Middle frontal gyrus (tissue), 1 donor: ENCODE data around the gene SKI.
"Not testable (repeated sequence)": the region's sequence is repeated elsewhere in the genome, so short reads cannot be mapped to it uniquely, and the experiment has no call there.

Experiments
- DNase-seq: peaks from one replicate; pipeline ENCODE4 v3.0.0-alpha.2; 2015; ENCODE audit warnings: low spot score; ENCODE audit errors: extremely low spot score

The SKI gene

GRCh38 chr1:2259668-2260402 lies 31.7 kb downstream of the SKI start:
- DNase-seq, result peak; percentile 51

DNA sequence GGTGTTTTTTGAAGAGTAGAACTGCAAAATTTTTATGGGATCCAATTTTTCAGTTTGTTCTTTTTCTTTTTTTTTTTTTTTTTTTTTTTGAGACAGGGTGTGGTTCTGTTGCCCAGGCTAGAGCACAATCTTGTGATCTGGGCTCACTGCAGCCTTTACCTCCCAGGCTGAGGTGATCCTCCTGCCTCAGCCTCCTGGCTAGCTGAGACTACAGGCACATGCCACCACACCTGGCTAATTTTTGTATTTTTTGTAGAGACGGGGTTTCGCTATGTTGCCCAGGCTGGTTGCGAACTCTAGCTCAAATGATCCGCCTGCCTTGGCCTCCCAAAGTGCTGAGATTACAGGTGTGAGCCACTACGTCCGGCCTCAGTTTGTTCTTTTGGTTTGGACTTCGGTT lies 32.4 kb downstream of the SKI start:
- DNase-seq, result not testable (repeated sequence)

DNA sequence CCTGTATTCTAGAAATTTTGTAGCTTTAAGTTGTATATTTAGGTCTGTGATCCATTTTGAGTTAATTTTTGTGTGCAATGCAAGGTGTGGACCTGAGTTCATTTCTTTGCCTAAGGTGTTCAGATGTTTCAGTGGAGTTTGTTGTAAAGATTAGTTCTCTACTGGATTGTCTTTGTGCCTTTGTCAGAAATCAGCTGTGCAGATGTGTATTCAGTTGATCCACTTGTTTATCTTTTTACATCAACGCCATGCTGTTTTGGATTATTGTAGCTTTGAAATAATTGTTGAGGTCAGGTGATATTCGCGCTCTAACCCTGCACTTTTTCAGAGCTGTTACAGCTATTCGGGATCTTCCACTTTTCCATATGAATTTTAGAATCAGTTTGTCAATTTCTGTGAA lies 32.8 kb downstream of the SKI start:
- no peak for DNase-seq

DNA sequence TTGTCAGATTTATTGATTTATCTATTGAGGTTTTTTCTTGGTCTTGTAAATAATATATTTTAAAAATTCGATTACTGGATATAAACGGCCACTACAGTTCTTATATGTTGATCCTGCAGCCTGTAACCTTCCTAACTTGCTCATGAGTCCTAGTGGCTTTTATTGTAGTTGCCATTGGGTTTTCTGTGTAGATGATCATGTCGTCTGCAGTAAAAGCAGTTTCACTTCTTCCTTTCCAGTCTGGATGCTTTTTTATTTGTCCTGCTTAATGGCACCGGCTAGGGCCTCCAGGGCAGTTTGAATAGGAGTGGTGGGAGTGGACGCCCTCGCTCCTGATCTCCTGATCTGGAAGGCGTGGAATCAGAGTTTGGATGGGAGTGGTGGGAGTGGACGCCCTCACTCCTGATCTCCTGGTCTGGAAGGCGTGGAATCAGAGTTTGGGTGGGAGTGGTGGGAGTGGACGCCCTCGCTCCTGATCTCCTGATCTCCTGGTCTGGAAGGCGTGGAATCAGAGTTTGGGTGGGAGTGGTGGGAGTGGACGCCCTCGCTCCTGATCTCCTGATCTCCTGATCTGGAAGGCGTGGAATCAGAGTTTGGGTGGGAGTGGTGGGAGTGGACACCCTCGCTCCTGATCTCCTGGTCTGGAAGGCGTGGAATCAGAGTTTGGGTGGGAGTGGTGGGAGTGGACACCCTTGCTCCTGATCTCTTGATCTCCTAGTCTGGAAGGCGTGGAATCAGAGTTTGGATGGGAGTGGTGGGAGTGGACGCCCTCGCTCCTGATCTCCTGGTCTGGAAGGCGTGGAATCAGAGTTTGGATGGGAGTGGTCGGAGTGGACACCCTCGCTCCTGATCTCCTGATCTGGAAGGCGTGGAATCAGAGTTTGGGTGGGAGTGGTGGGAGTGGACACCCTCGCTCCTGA lies 33.6 kb downstream of the SKI start:
- not testable (repeated sequence) for DNase-seq

- DNase-seq, result no peak
Observed at GRCh38 chr1:2266301-2266975, 38.3 kb downstream of the SKI start.

DNA sequence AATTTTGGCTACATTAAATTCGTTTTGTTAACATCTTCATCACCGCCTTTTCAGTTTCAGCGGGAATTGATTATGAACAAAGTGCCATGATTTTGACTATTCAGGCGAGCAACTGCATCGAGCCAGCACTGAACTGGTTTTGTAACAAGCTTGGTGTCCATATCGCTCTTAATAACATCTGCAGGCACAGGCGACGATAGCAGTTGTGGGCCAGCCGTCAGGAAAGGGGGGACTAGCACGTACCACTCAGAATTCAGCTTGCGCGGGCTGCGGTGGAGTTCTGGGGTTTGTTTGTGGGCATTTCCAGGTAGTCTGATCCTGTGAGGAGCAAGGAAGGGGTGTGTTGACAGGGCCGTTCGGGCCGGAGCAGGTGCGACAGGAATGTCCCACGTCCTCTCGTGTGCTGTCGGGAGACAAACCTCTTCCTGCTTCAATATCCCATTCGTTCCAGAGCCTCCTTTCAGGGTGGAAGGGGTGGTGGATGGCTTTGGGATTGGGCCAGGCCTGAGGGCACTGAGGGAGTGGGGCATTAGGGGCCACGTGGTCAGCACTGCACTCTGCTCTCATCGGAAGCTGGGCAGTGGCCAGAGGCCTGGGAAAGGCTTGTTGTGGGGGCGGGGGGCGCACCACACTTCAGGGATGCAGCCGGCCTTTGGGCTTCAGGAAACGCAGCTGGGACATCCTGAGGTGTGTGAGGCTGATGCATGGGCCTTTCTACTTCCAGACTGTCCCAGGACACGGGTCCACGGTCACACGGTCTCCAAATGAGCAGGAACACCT lies 39.1 kb downstream of the SKI start:
- DNase-seq, result no peak

- no peak for DNase-seq
Observed at GRCh38 chr1:2267862-2268261, 39.7 kb downstream of the SKI start.

DNA sequence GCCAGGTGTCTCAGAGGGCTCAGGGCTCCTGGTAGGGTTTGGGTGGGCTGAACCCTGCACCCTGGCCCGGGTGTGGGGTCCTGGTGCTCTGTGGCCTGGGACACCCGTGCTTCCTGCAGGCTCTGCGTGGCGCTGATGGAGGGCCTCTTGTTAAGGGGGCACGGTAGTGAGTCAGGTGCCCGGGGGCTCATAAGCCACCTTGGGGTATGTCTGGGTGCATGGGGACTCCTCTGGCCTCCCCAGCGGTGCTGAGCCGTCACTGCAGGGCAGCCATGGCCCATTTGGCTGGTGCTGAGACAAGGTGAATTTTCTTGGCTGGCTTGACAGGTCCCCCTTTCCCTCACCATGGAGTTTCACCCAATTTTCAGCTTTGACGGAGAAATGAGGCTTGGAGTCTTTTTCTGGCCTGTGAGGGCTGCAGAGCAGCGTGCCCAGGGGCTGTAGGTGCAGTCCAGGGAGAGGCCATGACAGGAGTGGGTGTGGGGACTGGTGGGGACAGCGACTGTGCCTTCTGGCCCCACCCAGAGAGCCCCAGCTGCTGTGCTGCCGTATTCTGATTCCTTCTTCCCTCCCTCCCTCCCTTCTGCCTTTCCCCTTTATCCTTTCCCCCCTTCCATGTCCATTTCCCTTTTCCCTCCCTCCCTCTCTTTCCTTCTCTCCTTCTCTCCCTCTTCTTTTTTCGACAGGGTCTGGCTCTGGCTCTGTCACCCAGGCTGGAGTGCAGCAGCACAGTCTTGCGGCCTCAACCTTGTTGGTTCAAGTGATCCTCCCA lies 40.4 kb downstream of the SKI start:
- no peak for DNase-seq

- no peak for DNase-seq
Observed at GRCh38 chr1:2269193-2269921, 41.2 kb downstream of the SKI start.

DNA sequence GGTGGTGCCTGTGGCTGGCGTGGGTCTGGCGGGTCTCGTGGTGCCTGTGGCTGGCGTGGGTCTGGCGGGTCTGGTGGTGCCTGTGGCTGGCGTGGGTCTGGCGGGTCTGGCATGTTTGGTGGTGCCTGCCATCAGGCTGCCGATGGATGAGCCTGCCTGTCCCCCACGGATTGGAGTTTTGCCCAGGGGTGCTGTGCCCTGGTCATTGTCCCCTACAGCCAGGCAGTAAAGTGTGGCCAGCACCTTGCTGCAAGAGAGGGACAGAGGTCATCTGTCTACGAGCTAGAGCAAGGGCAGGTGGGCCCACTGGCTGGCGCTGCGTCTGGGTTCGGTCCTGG lies 41.8 kb downstream of the SKI start:
- DNase-seq, result no peak

DNA sequence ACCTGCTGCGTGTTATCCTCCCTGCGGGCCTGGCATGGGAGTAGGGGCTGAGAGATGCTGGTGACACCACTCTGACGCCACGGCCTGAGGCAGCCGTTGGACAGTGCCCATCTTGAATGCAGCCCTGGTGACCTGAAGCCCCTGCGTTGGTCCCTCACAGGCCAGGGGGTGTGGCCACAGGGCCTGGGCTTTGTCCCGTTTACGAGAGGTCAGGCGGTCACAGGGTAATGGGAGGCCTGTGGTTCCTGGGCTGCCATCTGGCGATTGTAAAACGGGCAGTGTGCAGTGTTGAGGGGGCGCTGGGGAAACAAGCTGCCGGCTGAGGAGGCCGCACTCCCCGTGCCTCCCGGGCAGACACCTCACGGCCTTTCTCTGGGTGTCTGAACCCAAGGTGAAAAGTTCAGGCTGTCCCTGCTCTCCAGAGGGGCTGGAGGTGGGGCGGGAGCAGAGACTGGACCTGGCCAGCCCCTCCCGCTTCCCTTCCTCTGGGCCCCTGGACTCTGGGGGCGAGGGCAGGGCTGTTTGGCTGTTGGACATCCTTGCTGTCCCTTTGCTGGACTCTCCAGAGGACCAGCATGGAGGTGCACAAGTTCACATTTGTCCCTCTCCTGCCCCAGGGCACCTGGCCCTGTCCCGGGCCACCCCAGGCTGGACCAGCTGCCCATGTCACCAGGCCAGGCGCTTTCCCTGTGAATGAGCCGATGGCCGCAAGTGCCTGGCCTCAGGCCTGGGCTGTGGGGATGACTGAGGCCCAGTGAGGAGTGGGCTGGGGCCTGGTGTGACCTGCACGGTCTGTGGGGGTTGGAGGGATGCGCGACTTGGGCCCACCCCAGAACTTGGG lies 42.4 kb downstream of the SKI start:
- no peak for DNase-seq

DNA sequence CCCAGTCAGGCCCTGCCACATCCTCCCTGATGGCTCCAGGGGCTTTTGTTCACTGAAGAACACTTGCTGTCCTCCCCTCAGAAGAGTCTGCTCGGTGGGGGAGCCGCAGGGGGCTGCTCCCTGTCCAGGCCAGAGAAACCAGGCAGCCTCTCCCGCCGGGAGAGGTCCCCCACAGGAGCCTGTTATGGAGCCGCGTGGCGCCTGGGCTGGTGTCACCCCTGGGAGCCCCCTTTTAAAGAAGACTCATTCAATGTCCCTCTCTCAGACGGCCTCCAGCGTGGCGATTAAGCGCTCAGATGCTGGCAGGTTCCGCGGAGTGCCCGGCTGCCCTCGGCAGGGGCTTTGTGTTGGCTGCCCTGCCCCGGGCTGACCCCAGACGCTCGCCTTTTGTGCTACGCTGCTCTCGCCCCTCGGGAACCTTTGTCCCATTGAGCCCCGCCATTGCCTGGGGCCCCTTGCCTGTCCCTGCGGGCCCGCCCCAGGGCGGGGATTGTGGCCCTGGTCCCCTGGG lies 43.1 kb downstream of the SKI start:
- DNase-seq, result no peak

DNA sequence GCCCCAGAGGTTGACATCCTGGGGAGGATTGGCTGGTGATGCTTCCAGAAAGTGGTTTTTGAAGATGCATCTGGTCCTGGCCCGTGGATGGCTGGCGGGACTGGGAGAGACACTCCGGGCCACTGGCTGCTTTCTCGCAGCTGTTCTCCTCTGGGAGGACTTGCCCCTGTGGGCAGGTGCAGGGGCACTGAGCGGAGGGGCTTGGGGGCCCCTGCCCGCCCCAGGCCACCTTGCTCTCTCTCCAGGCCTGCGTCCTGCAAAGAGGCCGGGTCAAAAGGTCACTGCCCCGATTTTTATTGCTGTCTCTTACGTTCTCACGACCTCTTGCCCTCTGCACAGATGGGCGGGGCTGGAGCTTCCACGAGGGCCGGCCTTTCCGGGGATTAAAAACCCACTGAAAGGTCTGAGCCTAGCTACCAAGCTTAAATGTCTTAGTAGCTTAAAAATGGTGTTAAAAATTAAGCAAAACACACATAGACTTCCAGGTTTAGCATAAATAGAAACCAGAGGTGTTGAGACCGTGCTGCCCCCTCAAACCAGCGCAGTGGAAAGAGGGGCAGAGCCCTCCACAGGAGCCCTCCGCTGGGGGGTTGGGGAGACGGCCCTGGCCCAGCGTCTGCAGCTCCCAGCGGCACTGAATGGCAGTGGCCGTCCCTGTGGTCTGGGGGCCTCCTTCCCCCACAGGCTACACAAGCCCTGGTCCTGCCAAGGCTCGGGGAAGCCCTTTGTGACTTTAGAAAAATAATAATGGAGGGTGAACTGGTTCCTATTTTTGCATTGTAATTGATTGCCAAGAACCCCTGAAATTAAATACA lies 43.9 kb downstream of the SKI start:
- no peak for DNase-seq

DNA sequence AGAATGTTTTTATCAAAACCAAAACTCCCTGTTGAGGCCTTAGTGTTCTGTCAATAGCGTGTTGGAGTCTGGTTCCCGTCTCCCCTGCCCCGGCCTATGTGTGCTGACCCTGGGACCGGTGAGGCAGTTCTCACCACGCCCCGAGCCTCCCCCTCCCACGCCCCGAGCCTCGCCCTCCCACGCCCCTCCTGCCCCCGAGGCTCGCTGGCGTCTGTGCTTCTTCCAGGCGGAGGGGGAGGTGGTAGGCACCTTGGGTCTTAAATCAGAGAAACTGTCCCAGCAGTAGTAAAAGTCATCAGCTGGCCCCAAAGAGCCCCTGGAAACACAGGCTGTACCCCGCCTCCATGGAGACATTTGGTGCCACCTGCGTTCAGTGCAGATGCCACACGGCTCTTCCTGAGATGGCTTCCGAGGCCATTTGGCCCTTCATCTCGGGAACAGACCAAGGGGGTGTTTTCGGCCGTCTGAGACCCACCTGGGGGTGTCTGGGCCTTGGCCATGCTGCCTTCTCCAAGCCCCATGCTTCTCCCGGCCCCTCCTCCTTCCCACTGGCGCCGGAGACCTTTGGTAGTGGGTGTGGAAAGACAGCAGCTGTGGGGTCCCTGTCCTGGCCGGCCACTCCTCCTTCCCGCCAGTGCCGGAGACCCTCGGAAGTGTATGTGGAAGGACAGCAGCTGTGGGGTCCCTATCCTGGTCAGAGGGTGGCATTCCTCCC lies 44.7 kb downstream of the SKI start:
- no peak for DNase-seq

GRCh38 chr1:2273401-2274090 lies 45.4 kb downstream of the SKI start:
- no peak for DNase-seq

DNA sequence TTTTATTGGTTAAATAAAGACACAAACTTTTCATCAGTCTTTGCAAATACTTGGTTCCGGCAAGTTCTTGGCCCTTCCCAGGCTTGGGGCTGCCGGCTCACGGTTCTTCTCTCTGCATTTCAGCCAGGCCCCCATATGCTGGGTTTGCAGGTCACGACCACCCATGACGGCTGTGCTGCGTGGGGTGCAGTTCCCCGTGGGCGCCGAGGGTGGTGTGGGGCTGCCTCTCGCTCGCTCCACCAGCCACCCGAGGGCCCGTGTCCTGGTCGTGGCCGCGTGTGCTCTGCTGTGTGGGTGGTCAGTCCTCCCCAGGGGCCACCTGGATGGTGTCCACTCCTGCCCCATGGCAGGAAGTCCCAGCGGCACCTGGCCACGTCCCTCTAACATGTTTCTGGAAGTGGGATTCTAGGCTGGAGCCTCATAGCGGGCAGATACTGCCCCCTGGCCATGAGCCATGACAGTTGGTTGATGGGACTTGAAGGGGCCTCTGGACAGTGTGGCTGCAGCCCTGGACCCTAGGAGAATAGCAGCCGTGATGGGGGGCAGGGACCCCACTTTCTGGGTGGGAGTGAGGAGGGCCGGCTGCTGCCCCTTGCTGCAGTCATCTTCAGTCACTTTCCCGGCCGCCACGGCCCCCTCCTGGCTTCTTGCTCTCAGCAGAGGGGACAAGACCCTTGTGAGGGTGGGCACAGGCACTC lies 46.3 kb downstream of the SKI start:
- no peak for DNase-seq
